Epithelial cell of umbilical artery (primary cell): ENCODE measurements around the gene MDGA2. TPM values are rescaled to one million over a fixed set of nuclear protein-coding genes. Genes with fewer than 3 reads are reported as not detected.

ENCODE experiments used
- total RNA-seq: library from RNA; depleted of rRNA; stranded (reverse); fragments of >200 nt; gene quantifications from 2 replicates; pipeline ENCODE4 v1.2.3, GENCODE V29; 2014

The MDGA2 gene
- total RNA-seq, result not detected in 2 replicates

GRCh38 chr14:47675466-47676314, at the start of gene MDGA2:
TSS of gene MDGA2 (minus strand) at chr14:47675605.

